ENCODE results near the gene SLX4. TPM values are rescaled to one million over a fixed set of nuclear protein-coding genes. Genes with fewer than 3 reads are reported as not detected.

The SLX4 gene
- total and polyA plus RNA-seq, 7 donors = 0.87 to 4.1 (median 2.5) TPM

DNA sequence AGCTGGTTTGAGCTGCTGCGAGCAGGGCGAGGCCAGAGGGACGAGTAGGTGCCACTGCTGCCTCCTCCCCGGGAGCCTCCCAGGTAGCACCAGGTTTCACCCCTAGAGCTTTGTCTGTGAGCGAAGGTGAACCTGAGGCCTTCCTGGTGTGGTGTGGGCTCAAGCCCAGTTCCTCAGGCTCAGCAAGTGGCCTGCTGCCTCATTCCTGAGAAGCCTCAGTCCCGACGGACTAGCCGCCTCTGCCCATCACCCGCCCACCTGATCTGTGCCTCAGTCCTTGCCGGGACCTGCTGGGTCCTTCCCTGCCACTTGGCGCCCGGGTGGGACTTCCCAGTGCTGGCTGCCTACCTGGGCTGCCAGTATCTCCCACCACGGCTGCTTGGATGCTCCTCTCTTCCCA is 35.9 kb downstream of the SLX4 start:
- 81 to 85% (median 85%) methylated on average over 13 of the region's 13 CpGs for WGBS, 3 donors
- Histone ChIP-seq H3K9me3 (no peaks in the 10 kb centered on the region), H3K36me3 (ENCODE audit: insufficient read depth in 1 of 2, low read depth in 1 of 2) (no peaks in the 10 kb centered on the region), H3K4me3 (no peak overlapping the region), H3K27me3 (ENCODE audit: insufficient read depth in 3 of 3, low read length in 2 of 3) (no peaks in the 10 kb centered on the region), H3K27ac (no peak overlapping the region), H3K4me1 (no peaks in the 10 kb centered on the region)
- intact Hi-C loops (cut with DNase I) = no loop called here
- peak in 1 of 2 donors; percentile 25 for DNase-seq
- TF ChIP-seq, protein P1, sequence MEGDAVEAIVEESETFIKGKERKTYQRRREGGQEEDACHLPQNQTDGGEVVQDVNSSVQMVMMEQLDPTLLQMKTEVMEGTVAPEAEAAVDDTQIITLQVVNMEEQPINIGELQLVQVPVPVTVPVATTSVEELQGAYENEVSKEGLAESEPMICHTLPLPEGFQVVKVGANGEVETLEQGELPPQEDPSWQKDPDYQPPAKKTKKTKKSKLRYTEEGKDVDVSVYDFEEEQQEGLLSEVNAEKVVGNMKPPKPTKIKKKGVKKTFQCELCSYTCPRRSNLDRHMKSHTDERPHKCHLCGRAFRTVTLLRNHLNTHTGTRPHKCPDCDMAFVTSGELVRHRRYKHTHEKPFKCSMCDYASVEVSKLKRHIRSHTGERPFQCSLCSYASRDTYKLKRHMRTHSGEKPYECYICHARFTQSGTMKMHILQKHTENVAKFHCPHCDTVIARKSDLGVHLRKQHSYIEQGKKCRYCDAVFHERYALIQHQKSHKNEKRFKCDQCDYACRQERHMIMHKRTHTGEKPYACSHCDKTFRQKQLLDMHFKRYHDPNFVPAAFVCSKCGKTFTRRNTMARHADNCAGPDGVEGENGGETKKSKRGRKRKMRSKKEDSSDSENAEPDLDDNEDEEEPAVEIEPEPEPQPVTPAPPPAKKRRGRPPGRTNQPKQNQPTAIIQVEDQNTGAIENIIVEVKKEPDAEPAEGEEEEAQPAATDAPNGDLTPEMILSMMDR (IDR thresholded peaks at IDR 0.05) = no peak
- no peak for ATAC-seq

DNA sequence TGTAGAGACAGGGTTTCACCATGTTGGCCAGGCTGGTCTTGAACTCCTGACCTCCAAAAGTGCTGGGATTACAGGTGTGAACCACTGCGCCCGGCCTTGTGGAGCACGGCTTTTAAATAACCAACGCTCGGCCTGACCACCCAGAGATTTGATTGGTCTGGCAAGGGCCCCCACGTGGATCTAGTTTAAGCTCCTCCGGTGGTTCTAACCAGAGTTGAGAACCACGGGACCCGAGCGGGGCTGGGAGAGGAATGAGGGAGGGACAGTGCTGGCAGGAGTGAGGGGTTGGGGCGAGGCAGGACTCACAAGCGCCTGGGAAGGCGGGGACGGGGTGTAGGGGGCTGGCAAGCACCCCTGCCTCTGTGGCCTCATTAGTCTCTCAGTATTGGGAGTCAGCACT is 37.2 kb downstream of the SLX4 start:
- Histone ChIP-seq H3K27me3 (ENCODE audit: insufficient read depth in 3 of 3, low read length in 2 of 3) (no peaks in the 10 kb centered on the region), H3K4me1 (no peaks in the 10 kb centered on the region), H3K36me3 (ENCODE audit: insufficient read depth in 1 of 2, low read depth in 1 of 2) (no peaks in the 10 kb centered on the region), H3K4me3 (no peak overlapping the region), H3K27ac (no peak overlapping the region), H3K9me3 (no peaks in the 10 kb centered on the region)
- 83 to 88% (median 88%) methylated on average over 14 of the region's 14 CpGs for WGBS, 3 donors
- ATAC-seq (no peak), DNase-seq (peak in 1 of 2 donors; percentile 39)
- intact Hi-C loops (cut with DNase I) = no loop called here
- TF ChIP-seq, protein P1 (IDR thresholded peaks at IDR 0.05) = no peak

DNA sequence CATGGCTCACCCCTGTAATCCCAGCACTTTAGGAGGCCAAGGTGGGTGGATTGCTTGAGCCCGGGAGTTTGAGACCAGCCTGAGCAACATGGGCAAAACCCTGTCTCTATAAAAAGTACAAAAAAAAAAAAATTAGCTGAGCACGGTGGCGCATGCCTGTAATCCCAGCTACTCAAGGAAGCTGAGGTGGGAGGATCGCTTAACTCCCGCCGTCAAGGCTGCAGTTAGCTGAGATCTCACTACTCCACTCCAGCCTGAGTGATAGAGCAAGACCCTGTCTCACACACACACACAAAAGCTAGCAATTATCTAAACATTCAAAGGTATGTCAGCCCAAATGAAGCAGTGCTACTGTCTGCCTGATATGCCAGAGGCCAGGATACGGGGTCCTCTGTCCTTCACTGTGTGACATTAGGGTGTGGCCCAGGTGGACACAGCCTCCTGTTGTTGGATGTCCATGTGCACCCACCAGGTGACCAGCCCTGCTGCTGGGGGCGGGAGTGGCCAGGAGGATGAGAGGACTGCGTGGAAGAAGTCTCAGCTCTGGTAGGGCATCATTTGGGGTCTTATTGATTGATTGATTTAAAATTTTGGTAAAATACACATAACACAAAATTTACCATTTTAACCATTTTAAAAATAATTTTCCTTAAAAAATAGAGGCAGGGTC is 38.1 kb downstream of the SLX4 start:
- ATAC-seq (no peak), DNase-seq (peak in 1 of 2 donors; percentile 8)
- Histone ChIP-seq H3K4me3 (no peak overlapping the region), H3K4me1 (no peaks in the 10 kb centered on the region), H3K36me3 (ENCODE audit: insufficient read depth in 1 of 2, low read depth in 1 of 2) (no peaks in the 10 kb centered on the region), H3K27me3 (ENCODE audit: insufficient read depth in 3 of 3, low read length in 2 of 3) (no peaks in the 10 kb centered on the region), H3K27ac (no peak overlapping the region), H3K9me3 (no peaks in the 10 kb centered on the region)
- WGBS, 3 donors = 78 to 82% (median 81%) methylated on average over 9 of the region's 9 CpGs
- intact Hi-C loops (cut with DNase I) = no loop called here
- TF ChIP-seq, protein P1 (IDR thresholded peaks at IDR 0.05) = no peak

DNA sequence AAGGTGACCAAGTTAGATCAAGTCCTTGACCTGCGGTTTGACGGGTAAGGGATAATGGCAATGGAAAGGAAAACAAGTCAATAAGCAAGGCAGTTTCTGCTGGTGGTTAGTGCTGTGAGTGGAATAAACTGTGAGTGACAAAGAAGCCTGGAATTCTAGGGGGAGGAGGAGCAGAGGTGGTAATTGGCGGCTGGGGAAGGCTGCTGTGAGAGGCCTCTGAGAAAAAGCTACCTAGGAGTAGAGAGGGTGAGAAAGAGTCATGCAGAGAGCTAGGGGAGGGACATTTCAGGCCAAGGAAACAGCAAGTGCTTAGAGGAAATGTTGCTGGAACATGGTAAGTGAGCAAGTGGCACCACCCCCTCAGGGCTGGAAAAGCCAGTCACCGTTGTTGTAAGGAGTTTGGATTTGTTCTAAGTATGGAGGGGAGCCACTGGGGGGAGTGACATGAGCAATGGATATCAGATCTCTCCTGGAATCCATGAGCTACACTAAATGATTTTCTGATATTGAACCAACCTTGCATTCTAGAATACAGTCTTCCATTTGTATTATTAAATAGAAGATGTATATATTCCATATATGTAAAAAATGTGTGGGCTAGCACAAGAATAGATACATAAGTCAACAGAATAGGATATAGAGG is 40.9 kb downstream of the SLX4 start:
- ATAC-seq (no peak), DNase-seq (peak in 1 of 2 donors; percentile 1)
- intact Hi-C loops (cut with DNase I) = no loop called here
- no peaks in the 10 kb centered on the region for H3K36me3 ChIP-seq (ENCODE audit: insufficient read depth in 1 of 2, low read depth in 1 of 2)
- H3K27ac ChIP-seq = no peak overlapping the region
- 78 to 82% (median 79%) methylated on average over 4 of the region's 4 CpGs for WGBS, 3 donors
- H3K9me3 ChIP-seq = no peaks in the 10 kb centered on the region
- no peaks in the 10 kb centered on the region for H3K27me3 ChIP-seq (ENCODE audit: insufficient read depth in 3 of 3, low read length in 2 of 3)
- no peaks in the 10 kb centered on the region for H3K4me1 ChIP-seq
- H3K4me3 ChIP-seq = no peak overlapping the region
- TF ChIP-seq, protein P1 (IDR thresholded peaks at IDR 0.05) = no peak
